Measurements from ENCODE around the gene ADAP1.
A peak's percentile ranks its signal among the peaks of the same experiment; 100 is the strongest.

Gene ADAP1

GRCh38 chr7:996079-996872, 41.8 kb upstream of the ADAP1 start:
- TF ChIP-seq, protein P1, sequence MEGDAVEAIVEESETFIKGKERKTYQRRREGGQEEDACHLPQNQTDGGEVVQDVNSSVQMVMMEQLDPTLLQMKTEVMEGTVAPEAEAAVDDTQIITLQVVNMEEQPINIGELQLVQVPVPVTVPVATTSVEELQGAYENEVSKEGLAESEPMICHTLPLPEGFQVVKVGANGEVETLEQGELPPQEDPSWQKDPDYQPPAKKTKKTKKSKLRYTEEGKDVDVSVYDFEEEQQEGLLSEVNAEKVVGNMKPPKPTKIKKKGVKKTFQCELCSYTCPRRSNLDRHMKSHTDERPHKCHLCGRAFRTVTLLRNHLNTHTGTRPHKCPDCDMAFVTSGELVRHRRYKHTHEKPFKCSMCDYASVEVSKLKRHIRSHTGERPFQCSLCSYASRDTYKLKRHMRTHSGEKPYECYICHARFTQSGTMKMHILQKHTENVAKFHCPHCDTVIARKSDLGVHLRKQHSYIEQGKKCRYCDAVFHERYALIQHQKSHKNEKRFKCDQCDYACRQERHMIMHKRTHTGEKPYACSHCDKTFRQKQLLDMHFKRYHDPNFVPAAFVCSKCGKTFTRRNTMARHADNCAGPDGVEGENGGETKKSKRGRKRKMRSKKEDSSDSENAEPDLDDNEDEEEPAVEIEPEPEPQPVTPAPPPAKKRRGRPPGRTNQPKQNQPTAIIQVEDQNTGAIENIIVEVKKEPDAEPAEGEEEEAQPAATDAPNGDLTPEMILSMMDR (IDR thresholded peaks at IDR 0.05; ENCODE audit: control insufficient read depth, extremely low read depth, insufficient read depth): no peak
- no peak overlapping the region for H3K4me3 ChIP-seq (ENCODE audit: low read depth, low read length)
- DNase-seq (ENCODE audit: low read depth): no peak

GRCh38 chr7:995571-995970, 41.1 kb upstream of the ADAP1 start:
- TF ChIP-seq, protein P1 (IDR thresholded peaks at IDR 0.05; ENCODE audit: control insufficient read depth, extremely low read depth, insufficient read depth): no peak
- DNase-seq (ENCODE audit: low read depth): no peak
- no peak overlapping the region for H3K4me3 ChIP-seq (ENCODE audit: low read depth, low read length)

GRCh38 chr7:994592-995308, 40.3 kb upstream of the ADAP1 start:
- H3K4me3 ChIP-seq (ENCODE audit: low read depth, low read length): no peak overlapping the region
- DNase-seq (ENCODE audit: low read depth): no peak
- TF ChIP-seq, protein P1 (IDR thresholded peaks at IDR 0.05; ENCODE audit: control insufficient read depth, extremely low read depth, insufficient read depth): no peak

DNA sequence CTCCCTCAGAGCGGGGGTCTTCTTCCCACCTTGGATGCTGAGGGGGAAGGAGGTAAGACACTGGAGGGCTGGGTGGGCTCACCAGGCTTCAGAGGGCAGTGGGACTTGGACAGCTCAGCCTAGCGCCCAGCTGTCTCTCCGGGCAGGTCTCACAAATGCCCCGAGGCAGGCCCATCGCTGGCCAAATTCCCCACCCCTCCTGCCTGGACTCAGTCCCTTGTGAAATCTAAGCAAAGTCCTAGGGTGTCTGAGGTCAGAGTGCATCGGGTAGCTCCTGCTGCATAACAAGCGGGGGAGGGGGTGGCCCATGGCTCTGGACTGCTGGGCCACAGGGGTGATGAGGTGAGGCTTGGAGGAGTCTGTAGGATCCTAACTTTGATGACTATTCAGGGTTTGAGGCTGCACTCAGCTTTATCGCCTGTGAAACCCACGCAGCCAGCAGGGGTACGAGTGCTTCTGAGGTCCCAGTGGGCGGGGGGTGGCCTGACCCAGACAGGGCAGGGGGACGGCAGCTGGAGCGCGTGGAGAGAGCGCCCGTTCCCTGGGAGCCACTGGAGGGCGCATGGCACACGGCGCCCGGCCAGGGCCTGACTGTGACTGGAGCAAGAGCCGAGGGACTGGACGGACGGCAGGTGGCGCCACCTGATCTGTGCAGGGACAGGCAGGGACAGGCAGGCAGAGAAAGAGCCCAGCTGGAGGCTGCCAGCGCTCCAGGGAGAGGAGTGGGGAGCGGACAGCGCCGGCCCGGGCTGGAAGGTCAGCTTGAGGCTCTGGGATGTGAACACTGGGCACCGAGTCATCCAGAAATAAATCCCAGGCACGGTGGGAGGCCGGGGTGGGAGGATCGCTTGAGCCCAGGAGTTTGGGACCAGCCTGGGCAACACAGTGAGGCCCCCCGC, 38.5 kb upstream of the ADAP1 start:
- peak; percentile 81 for DNase-seq (ENCODE audit: low read depth)
- no peak overlapping the region for H3K4me3 ChIP-seq (ENCODE audit: low read depth, low read length)
- TF ChIP-seq, protein P1 (IDR thresholded peaks at IDR 0.05; ENCODE audit: control insufficient read depth, extremely low read depth, insufficient read depth): peak; percentile 100

DNA sequence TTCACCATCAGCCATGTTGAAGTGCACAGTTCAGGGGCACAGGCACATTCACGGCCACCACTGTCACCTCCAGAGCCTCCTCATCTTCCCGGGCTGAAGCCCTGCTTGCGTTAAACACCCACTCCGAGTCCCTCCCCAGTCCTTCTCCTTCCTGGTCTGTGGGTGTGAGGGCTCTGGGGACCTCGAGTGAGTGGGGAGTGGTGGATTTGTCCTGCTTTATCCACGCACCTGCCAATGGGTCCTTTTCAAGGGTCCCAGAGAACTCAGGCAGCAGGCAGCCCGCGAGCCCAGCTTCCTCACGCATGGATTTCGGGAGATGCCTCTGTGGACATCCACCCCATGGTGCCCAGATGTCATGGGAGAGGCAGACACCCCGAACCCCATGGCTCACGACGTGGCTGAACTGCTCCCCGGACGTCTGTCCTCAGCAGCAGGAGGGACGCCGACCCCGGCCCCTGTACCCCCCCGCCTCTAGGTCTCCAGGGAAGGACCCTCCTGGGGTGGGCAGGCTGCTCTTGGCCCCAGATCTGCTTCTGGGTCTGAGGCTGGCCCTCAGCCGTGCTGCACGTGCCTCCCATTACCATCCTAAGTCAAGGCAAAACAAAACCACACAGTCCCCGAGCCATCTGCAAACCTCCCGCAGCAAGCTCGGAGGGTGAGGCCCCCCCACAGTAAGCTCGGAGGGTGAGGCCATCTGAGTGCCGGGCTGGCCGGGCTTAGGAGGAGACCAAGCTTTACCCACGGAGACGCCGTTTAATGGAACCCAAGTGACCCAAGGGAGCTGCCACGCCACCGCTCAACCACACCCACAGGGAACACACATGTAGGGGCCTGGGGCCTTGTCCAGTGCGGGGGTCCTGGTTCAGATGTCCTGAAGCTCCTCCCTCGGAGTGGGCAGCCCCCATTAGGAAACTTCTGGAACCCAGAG, 37.5 kb upstream of the ADAP1 start:
- TF ChIP-seq, protein P1 (IDR thresholded peaks at IDR 0.05; ENCODE audit: control insufficient read depth, extremely low read depth, insufficient read depth): no peak

More for the DNA sequence above, 37.5 kb upstream of the ADAP1 start:
- no peak for DNase-seq (ENCODE audit: low read depth)
- no peak overlapping the region for H3K4me3 ChIP-seq (ENCODE audit: low read depth, low read length)
